PC-3 (cell line): ENCODE data around the gene CAPZB.

Experiments
- CTCF ChIP-seq: fragments of 300-600 bp; sonication (generic); conservative IDR thresholded peaks from 2 replicates; pipeline ENCODE4 v1.5.1; 2017; ENCODE audit warnings: antibody characterized with exemption, low read depth, mild to moderate bottlenecking, low read length
- EZH2 ChIP-seq: fragments of 300-600 bp; sonication (generic); IDR thresholded peaks from one replicate; pipeline ENCODE4 v1.6.1; 2017; ENCODE audit warnings: antibody characterized with exemption, mild to moderate bottlenecking, low read length; ENCODE audit not compliant: unreplicated experiment

- TF ChIP-seq EZH2 (no peak), CTCF (no peak)
Measured at GRCh38 chr1:19391596-19391981, 93.8 kb downstream of the CAPZB start.
